Fibroblast of lung (primary cell): ENCODE results near the gene SPTB.

ENCODE experiments used
- EZH2 ChIP-seq: IDR thresholded peaks from 2 replicates; pipeline ENCODE4 v1.5.1; 2012; ENCODE audit warnings: low read length, control low read depth, mild to moderate bottlenecking; ENCODE audit errors: missing control alignments
- TF ChIP-seq, protein P1 (sequence below), 2 donors: IDR thresholded peaks in 1 of 2; conservative IDR thresholded peaks in 1 of 2; 1 replicate in 1 of 2; 2 replicates in 1 of 2; pipeline ENCODE4 v1.5.1; 2011 to 2012; ENCODE audit warnings: low read length in 2 of 2, control low read depth in 1 of 2, inconsistent platforms in 1 of 2, low read depth in 1 of 2, mild to moderate bottlenecking in 1 of 2

DNA sequence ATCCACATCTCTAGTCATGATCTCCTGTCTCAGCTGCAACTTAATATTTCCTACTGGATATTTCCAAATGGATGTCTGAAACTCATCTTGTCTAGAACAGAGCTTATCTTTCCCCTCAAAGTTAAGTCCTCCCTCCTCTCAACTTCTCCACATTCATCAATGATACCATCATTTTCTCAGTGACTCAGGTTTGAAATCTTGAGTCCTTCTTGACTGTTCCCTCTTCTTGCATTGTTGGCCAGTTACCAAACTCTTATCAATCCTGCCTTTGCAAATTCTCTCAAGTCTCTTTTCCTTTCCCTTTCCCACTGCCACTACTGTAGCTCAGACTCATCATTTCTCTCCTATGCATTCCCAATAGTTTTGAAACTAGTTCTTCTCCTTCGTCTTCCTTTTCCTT is 20.3 kb upstream of the SPTB start:
- TF ChIP-seq, protein P1, sequence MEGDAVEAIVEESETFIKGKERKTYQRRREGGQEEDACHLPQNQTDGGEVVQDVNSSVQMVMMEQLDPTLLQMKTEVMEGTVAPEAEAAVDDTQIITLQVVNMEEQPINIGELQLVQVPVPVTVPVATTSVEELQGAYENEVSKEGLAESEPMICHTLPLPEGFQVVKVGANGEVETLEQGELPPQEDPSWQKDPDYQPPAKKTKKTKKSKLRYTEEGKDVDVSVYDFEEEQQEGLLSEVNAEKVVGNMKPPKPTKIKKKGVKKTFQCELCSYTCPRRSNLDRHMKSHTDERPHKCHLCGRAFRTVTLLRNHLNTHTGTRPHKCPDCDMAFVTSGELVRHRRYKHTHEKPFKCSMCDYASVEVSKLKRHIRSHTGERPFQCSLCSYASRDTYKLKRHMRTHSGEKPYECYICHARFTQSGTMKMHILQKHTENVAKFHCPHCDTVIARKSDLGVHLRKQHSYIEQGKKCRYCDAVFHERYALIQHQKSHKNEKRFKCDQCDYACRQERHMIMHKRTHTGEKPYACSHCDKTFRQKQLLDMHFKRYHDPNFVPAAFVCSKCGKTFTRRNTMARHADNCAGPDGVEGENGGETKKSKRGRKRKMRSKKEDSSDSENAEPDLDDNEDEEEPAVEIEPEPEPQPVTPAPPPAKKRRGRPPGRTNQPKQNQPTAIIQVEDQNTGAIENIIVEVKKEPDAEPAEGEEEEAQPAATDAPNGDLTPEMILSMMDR (conservative IDR thresholded peaks at IDR 0.05 in 1 of 2, IDR thresholded peaks at IDR 0.05 in 1 of 2; ENCODE audit: low read depth in 1 of 2, low read length in 2 of 2) = no peak
- TF ChIP-seq EZH2 = no peak
